ENCODE data around the gene SLC7A5.

DNA sequence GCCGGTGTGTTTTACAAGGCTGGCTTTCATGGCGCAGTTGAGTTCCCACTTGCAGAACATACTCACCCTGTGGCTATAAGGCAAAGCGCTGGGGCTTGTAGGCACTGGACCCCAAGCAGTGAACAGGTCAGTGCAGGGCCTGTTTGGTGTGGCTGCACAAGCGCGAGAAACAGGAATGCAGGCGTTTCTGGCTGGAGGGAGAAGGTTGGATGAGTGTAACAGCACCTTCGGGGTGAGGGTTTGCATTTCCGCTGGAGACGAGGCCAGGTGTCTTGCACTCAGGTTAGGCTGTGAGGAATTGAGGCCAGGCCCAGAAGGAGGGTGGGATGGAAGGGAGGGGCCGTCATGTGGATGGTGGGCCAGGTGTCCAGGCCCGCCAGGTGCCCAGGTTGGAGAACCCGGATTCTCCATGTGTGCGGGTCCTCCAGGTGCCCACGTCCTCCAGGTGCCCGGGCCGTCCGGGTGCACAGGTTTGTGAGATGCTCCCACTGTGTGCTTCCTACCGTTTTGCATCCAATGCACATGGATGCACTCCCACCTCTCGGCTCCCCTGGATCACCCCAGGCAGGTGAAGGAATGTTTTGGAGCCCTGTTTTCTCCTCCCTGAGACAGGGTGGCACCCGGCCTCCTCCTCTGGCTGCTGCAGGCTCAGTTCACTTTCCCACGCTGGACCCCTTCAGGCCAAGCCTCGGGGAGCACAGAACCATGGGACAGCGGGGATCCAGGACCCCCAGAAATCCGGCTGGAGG is 46.0 kb downstream of the SLC7A5 start:
- TF ChIP-seq POLR2A (IDR thresholded peaks at IDR 0.05), result no peak
- TF ChIP-seq, protein P1, sequence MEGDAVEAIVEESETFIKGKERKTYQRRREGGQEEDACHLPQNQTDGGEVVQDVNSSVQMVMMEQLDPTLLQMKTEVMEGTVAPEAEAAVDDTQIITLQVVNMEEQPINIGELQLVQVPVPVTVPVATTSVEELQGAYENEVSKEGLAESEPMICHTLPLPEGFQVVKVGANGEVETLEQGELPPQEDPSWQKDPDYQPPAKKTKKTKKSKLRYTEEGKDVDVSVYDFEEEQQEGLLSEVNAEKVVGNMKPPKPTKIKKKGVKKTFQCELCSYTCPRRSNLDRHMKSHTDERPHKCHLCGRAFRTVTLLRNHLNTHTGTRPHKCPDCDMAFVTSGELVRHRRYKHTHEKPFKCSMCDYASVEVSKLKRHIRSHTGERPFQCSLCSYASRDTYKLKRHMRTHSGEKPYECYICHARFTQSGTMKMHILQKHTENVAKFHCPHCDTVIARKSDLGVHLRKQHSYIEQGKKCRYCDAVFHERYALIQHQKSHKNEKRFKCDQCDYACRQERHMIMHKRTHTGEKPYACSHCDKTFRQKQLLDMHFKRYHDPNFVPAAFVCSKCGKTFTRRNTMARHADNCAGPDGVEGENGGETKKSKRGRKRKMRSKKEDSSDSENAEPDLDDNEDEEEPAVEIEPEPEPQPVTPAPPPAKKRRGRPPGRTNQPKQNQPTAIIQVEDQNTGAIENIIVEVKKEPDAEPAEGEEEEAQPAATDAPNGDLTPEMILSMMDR (IDR thresholded peaks at IDR 0.05), result no peak
